ENCODE results near the gene PHPT1. TPM values are rescaled to one million over a fixed set of nuclear protein-coding genes. Genes with fewer than 3 reads are reported as not detected.

The PHPT1 gene
- total RNA-seq, 1 experiment from 2014 or later, result 94.7 TPM

DNA sequence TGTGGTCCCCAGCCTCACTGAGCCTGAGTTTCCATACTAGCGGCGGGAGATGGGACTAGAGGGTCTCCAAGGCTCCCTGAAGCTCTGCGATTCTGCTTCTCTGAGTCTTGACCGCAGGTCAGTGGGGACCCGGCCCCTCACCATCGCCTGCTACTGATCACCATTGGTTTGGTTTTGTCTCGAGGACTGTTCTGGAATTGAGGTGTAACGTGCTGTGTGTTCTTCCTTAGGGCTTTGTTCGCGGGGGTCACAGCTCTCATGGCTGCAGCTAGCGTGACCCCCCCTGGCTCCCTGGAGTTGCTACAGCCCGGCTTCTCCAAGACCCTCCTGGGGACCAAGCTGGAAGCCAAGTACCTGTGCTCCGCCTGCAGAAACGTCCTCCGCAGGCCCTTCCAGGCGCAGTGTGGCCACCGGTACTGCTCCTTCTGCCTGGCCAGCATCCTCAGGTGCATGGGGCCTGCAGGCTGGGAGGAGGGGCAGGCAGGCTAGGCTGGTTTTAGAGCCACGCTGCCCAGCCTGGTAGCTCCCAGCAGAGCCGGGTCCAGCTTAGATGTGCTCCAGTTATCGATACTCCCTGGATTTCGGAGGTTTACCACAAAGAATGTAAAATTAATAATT is 49.4 kb downstream of the PHPT1 start:
- Histone ChIP-seq H3K4me3 (ENCODE audit: low read depth, low read length, poor library complexity, severe bottlenecking) (no peak overlapping the region), H3K36me3 (ENCODE audit: insufficient read depth, low read length, poor library complexity, severe bottlenecking) (peaks cover 39% of the 10 kb centered on the region), H3K27me3 (replicated peaks; ENCODE audit: insufficient read depth, low read depth, low read length, poor library complexity) (no peaks in the 10 kb centered on the region), H3K27ac (ENCODE audit: low read depth, low read length, poor library complexity, severe bottlenecking) (no peak overlapping the region), H3K4me1 (ENCODE audit: insufficient read depth, low read length, poor library complexity, severe bottlenecking) (no peaks in the 10 kb centered on the region), H3K9me3 (ENCODE audit: low read depth, low read length, poor library complexity, severe bottlenecking) (no peaks in the 10 kb centered on the region)
- DNase-seq (ENCODE audit: low spot score), result no peak
- POLR2A ChIA-PET (ENCODE audit: low non-redundant PET), result no interaction called here
- TF ChIP-seq EZH2 (IDR thresholded peaks at IDR 0.05; ENCODE audit: borderline replicate concordance, low read depth, low read length, poor library complexity, severe bottlenecking), result no peak
- TF ChIP-seq, protein P1, sequence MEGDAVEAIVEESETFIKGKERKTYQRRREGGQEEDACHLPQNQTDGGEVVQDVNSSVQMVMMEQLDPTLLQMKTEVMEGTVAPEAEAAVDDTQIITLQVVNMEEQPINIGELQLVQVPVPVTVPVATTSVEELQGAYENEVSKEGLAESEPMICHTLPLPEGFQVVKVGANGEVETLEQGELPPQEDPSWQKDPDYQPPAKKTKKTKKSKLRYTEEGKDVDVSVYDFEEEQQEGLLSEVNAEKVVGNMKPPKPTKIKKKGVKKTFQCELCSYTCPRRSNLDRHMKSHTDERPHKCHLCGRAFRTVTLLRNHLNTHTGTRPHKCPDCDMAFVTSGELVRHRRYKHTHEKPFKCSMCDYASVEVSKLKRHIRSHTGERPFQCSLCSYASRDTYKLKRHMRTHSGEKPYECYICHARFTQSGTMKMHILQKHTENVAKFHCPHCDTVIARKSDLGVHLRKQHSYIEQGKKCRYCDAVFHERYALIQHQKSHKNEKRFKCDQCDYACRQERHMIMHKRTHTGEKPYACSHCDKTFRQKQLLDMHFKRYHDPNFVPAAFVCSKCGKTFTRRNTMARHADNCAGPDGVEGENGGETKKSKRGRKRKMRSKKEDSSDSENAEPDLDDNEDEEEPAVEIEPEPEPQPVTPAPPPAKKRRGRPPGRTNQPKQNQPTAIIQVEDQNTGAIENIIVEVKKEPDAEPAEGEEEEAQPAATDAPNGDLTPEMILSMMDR (conservative IDR thresholded peaks at IDR 0.05; ENCODE audit: low read depth, low read length), result no peak
- CTCF ChIA-PET, result interaction anchor here (0.9 kb wide), 1 partner anchor 1394 kb away, joined by 5 read pairs; no protein-coding TSS in a partner anchor
- intact Hi-C loops (cut with micrococcal nuclease; ENCODE audit: unreplicated experiment), result no loop called here
- BruUV-seq (replicated peaks), result no TSS peak

DNA sequence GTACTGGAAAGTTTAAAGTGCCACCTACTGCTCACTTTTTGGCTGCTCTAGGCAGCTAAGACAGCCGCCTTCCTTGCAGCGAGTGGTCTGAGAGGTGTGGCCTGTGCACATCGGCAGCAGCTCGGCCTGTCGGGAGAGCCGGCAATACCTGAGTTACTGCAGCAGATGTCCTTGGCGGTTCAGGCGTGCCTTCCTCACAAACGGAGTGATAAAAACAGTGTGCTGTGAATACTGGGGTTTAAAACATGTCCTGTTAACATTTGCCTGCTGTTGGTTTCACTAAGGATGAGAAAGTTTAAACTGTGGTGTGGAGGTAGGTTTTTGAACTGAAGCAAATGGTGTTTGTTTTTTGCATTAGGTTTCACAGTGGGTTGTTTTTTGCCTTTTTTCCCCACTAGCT is 50.0 kb downstream of the PHPT1 start:
- H3K36me3 ChIP-seq (ENCODE audit: insufficient read depth, low read length, poor library complexity, severe bottlenecking), result peaks cover 39% of the 10 kb centered on the region
- H3K9me3 ChIP-seq (ENCODE audit: low read depth, low read length, poor library complexity, severe bottlenecking), result no peaks in the 10 kb centered on the region
- ChIA-PET POLR2A (ENCODE audit: low non-redundant PET) (no interaction called here), CTCF (no interaction called here)
- no peak overlapping the region for H3K27ac ChIP-seq (ENCODE audit: low read depth, low read length, poor library complexity, severe bottlenecking)
- no peak for TF ChIP-seq EZH2 (IDR thresholded peaks at IDR 0.05; ENCODE audit: borderline replicate concordance, low read depth, low read length, poor library complexity, severe bottlenecking)
- TF ChIP-seq, protein P1 (conservative IDR thresholded peaks at IDR 0.05; ENCODE audit: low read depth, low read length), result no peak
- H3K27me3 ChIP-seq (replicated peaks; ENCODE audit: insufficient read depth, low read depth, low read length, poor library complexity), result no peaks in the 10 kb centered on the region
- H3K4me1 ChIP-seq (ENCODE audit: insufficient read depth, low read length, poor library complexity, severe bottlenecking), result no peaks in the 10 kb centered on the region
- DNase-seq (ENCODE audit: low spot score), result no peak
- H3K4me3 ChIP-seq (ENCODE audit: low read depth, low read length, poor library complexity, severe bottlenecking), result no peak overlapping the region
- intact Hi-C loops (cut with micrococcal nuclease; ENCODE audit: unreplicated experiment), result no loop called here
- BruUV-seq (replicated peaks), result no TSS peak

DNA sequence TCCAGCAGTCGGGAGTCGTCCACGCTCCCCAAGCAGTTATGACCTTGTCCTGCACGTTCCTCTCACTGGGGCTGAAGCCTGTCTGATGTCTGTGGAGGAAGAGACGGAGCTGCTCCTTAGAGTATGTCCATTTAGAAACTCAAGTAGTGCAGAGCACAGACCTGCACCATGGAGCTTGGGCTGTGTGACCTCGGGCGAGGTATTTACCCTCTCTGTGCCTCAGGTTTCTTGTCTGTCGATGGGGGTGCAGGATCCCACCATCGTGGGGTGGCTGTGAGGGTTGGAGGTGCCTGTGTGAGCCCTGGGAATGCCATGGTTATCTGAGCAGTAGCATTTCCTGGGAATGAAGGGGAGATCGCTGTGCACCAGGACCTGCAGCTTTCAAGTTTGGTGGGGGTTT is 51.3 kb downstream of the PHPT1 start:
- BruUV-seq (replicated peaks), result no TSS peak
- intact Hi-C loops (cut with micrococcal nuclease; ENCODE audit: unreplicated experiment), result no loop called here
- POLR2A ChIA-PET (ENCODE audit: low non-redundant PET), result interaction anchor here (0.6 kb wide), 1 partner anchor 15 kb away, joined by 3 read pairs; the partner anchor contains the start of gene TRAF2

More for the DNA sequence above, 51.3 kb downstream of the PHPT1 start:
- Histone ChIP-seq H3K9me3 (ENCODE audit: low read depth, low read length, poor library complexity, severe bottlenecking) (no peaks in the 10 kb centered on the region), H3K27me3 (replicated peaks; ENCODE audit: insufficient read depth, low read depth, low read length, poor library complexity) (no peaks in the 10 kb centered on the region), H3K27ac (ENCODE audit: low read depth, low read length, poor library complexity, severe bottlenecking) (no peak overlapping the region), H3K4me1 (ENCODE audit: insufficient read depth, low read length, poor library complexity, severe bottlenecking) (no peaks in the 10 kb centered on the region), H3K4me3 (ENCODE audit: low read depth, low read length, poor library complexity, severe bottlenecking) (no peak overlapping the region), H3K36me3 (ENCODE audit: insufficient read depth, low read length, poor library complexity, severe bottlenecking) (peaks cover 39% of the 10 kb centered on the region)
- DNase-seq (ENCODE audit: low spot score), result no peak
- TF ChIP-seq, protein P1 (conservative IDR thresholded peaks at IDR 0.05; ENCODE audit: low read depth, low read length), result no peak
- TF ChIP-seq EZH2 (IDR thresholded peaks at IDR 0.05; ENCODE audit: borderline replicate concordance, low read depth, low read length, poor library complexity, severe bottlenecking), result no peak
- CTCF ChIA-PET, result no interaction called here

Small RNA genes within 50 kb of the gene (microRNA-seq; reads per million reads assigned to microRNA genes)
- gene MIR4292, result not detected
- 5.1 reads per million, percentile 17 among the genes with 10 or more reads in this experiment for gene MIR4479

Other genes with a start within 250 kb of the PHPT1 start
- 79.5 and 98.5 TPM in 2 replicates for gene EGFL7, start 186.5 kb upstream of the PHPT1 start, total RNA-seq (2021)
- 56.0 and 57.7 TPM in 2 replicates for gene AGPAT2, start 162.0 kb upstream of the PHPT1 start, total RNA-seq (2021)
- gene DIPK1B, start 136.8 kb upstream of the PHPT1 start, total RNA-seq (2021), result 26.4 and 35.3 TPM in 2 replicates
- 0.15 and 0.35 TPM in 2 replicates for gene LCN10, start 106.5 kb upstream of the PHPT1 start, total RNA-seq (2021)
- gene LCN6, start 100.9 kb upstream of the PHPT1 start, total RNA-seq (2021), result not detected in 2 replicates
- gene LCN8, start 91.2 kb upstream of the PHPT1 start, total RNA-seq (2021), result not detected in 2 replicates
- not detected in 2 replicates for gene LCN15, start 84.9 kb upstream of the PHPT1 start, total RNA-seq (2021)
- gene TMEM141, start 58.1 kb upstream of the PHPT1 start, total RNA-seq (2021), result 32.7 and 39.5 TPM in 2 replicates
- 0.46 TPM in 1 of 2 replicates, not detected in the other for gene CCDC183, start 53.1 kb upstream of the PHPT1 start, total RNA-seq (2021)
- gene RABL6, start 41.5 kb upstream of the PHPT1 start, total RNA-seq (2021), result 208 and 210 TPM in 2 replicates
- gene AJM1, start 6.9 kb upstream of the PHPT1 start, total RNA-seq (2021), result 1.8 and 2.0 TPM in 2 replicates
- 7.9 and 10.1 TPM in 2 replicates for gene MAMDC4, start 2.9 kb downstream of the PHPT1 start, total RNA-seq (2021)
- 321 and 330 TPM in 2 replicates for gene EDF1, start 16.9 kb downstream of the PHPT1 start, total RNA-seq (2021)
- gene TRAF2, start 37.1 kb downstream of the PHPT1 start, total RNA-seq (2021), result 29.2 and 33.2 TPM in 2 replicates
- gene FBXW5, start 95.3 kb downstream of the PHPT1 start, total RNA-seq (2021), result 76.7 and 81.8 TPM in 2 replicates
- 0.74 and 0.75 TPM in 2 replicates for gene C8G, start 95.8 kb downstream of the PHPT1 start, total RNA-seq (2021)
- 1.1 TPM in 1 of 2 replicates, not detected in the other for gene LCN12, start 102.9 kb downstream of the PHPT1 start, total RNA-seq (2021)
- gene PTGDS, start 128.1 kb downstream of the PHPT1 start, total RNA-seq (2021), result not detected in 2 replicates
- gene LCNL1, start 133.6 kb downstream of the PHPT1 start, total RNA-seq (2021), result not detected in 2 replicates
- gene PAXX, start 143.0 kb downstream of the PHPT1 start, total RNA-seq (2021), result 91.5 and 99.5 TPM in 2 replicates
- gene CLIC3, start 147.2 kb downstream of the PHPT1 start, total RNA-seq (2021), result not detected in 2 replicates
- 27.8 and 38.9 TPM in 2 replicates for gene ABCA2, start 178.8 kb downstream of the PHPT1 start, total RNA-seq (2021)
- not detected in 2 replicates for gene FUT7, start 182.7 kb downstream of the PHPT1 start, total RNA-seq (2021)
- 73.9 and 81.4 TPM in 2 replicates for gene NPDC1, start 196.8 kb downstream of the PHPT1 start, total RNA-seq (2021)
- not detected in 2 replicates for gene ENTPD2, start 204.7 kb downstream of the PHPT1 start, total RNA-seq (2021)
- 30.6 and 33.7 TPM in 2 replicates for gene SAPCD2, start 221.1 kb downstream of the PHPT1 start, total RNA-seq (2021)
- gene UAP1L1, start 228.1 kb downstream of the PHPT1 start, total RNA-seq (2021), result 11.2 and 13.0 TPM in 2 replicates
- gene MAN1B1, start 237.6 kb downstream of the PHPT1 start, total RNA-seq (2021), result 48.6 and 54.9 TPM in 2 replicates